COR-L47 (cell line): ENCODE data around the gene NBPF3.
"Not testable (repeated sequence)": the region's sequence is repeated elsewhere in the genome, so short reads cannot be mapped to it uniquely, and the experiment has no call there.

ENCODE experiments used
- DNase-seq: peaks from one replicate; lab custom pipeline; 2025; lab: John Stamatoyannopoulos, UW

The NBPF3 gene, protein sequence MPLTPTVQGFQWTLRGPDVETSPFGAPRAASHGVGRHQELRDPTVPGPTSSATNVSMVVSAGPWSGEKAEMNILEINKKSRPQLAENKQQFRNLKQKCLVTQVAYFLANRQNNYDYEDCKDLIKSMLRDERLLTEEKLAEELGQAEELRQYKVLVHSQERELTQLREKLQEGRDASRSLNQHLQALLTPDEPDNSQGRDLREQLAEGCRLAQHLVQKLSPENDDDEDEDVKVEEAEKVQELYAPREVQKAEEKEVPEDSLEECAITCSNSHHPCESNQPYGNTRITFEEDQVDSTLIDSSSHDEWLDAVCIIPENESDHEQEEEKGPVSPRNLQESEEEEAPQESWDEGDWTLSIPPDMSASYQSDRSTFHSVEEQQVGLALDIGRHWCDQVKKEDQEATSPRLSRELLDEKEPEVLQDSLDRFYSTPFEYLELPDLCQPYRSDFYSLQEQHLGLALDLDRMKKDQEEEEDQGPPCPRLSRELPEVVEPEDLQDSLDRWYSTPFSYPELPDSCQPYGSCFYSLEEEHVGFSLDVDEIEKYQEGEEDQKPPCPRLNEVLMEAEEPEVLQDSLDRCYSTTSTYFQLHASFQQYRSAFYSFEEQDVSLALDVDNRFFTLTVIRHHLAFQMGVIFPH

DNA sequence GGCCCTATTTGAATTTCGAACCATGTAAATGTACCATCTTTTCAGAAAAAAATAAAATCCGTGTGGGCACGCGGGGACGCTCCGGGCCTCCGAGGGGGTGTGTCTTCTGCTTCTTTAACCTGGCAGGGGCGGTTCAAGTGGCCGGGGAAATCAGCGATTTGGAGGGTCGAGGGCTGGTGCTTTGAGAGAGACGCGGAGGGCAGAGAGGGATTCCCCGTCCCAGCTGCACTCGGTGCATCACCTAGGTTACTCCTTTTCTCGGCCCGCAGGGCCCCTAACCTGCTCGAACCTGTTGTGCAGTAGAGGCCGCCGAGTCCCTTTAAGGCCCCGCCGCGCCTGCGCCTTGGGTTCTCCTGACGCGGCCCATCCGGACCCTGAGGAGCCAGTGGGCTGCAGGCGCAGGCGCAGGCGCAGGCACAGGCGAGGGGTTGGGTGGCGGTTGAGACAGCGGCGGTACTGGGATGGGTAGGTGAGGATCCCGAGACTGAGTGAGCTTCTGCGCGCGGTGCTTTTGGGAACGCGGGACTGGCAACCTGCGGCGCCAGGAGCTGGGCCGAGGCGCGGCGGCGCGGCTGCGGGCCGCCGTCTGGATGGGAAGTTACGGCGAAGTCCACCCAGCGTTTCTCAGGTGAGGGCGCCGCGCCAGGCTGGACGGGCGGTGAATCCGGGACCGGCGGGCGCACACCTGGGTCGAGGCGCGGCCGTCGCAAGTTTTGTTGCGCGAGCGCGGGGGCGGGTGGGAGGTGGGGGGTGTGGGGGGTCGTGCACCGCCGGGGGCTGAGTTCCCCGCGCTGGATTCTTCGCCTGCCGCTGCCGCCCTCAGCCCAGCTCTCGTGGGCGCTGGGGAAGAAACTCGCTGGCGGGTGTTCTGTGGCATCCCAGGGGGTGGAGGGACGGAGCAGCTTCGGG, at the start of gene NBPF3:
NBPF3 (plus strand) TSS at position 417 of the 909 bp plus-strand sequence. CDS start 4,950 bp downstream, outside the sequence.
- peak; percentile 83 for DNase-seq

DNA sequence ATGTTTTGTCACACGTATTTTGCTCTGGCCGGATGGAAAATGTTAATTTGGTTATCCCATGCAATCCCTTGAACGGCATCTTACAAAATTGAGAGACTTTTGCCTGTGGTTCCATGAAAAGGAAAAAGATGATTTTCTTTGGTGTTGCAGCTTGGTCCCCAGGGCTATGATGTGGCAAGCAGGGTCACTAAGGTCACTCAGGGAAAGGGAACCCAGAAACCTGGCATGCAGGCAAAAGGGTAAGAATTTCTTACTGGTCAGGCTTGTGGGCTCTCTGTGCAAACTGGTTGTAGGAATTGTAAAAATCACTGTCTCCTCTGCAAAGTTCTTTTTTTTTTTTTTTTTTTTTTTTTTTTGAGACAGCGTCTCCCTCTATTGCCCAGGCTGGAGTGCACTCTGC, 48.4 kb upstream of the NBPF3 start:
- DNase-seq = no peak

DNA sequence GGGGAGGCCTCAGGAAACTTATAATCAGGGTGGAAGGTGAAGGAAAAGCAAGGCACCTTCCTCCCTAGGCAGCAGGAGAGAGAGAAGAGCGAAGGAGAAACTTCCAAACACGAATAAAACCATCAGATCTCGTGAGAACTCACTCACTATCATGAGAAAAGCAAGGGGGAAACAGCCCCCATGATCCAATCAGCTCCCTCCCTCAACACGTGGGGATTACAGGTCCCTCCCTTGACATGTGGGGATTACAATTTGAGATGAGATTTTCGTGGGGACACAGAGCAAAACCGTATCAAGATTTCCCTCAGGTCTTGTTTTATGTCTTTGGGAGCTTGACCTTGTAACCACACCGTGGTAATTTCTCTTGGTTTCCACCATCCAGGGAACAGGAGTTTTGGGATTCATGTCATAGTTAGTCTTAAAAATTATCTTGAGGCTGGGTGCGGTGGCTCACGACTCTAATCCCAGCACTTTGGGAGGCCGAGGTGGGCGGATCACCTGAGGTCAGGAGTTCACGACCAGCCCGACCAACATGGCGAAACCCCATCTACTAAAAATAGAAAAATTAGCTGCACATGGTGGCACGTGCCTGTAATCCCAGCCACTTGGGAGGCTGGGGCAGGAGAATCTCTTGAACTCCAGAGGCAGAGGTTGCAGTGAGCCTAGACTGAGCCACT, 47.2 kb upstream of the NBPF3 start:
- DNase-seq = no peak

DNA sequence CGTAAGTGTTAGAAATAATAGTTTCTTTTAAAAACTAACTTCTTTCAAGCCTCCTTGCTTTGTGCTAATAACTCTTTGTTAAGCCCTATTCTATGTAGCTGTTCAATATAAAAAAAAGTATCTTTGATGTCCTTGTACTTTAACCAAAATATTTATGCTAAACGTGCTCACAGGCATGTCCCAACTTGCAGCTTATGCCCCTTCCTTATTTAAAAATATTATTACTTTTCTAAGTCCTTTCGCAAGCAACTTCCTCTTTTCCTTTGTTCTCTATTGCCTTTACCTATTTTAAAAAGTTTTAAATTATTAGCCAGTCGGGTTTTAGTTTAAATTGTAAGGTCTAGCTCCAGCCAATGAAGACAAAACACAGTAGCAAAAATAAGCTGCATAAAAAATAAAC, 43.4 kb upstream of the NBPF3 start:
- no peak for DNase-seq

DNA sequence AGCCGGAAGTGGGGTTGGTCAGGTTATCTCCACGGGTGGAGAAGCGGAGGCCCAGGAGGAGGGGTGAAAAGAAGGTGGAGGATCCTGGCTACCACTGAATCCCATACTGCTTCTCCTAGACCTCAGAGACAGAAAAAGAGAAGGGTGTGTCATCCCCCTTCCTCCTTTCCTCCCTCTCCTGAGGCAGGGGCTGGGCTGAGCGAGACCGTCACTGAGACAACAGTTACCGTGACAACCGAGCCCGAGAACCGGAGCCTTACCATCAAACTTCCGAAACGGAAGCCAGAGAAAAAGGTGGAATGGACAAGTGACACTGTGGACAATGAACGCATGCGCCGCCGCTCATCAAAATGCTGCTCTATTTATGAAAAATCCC, 42.1 kb upstream of the NBPF3 start:
- DNase-seq = peak; percentile 15

DNA sequence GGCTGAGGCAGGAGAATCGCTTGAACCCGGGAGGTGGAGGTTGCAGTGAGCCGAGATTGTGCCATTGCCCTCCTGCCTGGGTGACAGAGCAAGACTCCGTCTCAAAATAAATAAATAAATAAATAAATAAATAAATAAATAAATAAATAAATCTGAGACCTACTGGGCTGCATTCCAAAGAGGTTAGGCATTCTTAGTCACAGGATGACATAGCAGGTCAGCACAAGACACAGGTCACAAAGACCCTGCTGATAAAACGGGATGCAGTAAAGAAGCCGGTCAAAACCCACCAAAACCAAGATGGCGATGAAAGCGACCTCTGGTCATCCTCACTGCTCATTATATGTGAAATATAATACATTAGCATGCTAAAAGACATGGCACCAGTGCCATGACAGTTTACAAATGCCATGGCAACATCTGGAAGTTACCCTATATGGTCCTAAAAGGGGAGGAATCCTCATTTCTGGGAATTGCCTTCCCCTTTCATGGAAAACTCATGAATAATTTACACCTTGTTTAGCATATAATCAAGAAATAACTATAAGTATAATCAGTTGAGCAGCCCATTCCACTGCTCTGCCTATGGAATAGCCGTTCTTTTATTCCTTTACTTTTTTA, 38.1 kb upstream of the NBPF3 start:
- not testable (repeated sequence) for DNase-seq

DNA sequence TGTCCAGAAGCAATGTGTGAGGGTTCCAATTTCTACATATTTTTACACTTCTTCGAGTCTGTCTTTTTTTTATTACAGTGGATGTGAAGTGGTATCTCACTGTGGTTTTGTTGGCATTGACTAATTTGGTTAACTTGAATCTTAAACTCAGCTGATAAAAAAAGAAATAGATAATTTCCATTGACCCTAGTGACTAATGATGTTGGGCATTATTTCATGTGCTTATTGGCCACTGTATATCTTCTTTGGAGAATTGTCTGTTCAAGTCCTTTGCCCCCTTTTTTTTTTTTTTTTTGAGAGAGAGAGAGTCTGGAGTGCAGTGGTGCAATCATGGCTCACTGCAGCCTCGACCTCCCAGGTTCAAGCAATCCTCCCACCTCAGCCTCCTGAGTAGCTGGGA, 33.3 kb upstream of the NBPF3 start:
- no peak for DNase-seq

DNA sequence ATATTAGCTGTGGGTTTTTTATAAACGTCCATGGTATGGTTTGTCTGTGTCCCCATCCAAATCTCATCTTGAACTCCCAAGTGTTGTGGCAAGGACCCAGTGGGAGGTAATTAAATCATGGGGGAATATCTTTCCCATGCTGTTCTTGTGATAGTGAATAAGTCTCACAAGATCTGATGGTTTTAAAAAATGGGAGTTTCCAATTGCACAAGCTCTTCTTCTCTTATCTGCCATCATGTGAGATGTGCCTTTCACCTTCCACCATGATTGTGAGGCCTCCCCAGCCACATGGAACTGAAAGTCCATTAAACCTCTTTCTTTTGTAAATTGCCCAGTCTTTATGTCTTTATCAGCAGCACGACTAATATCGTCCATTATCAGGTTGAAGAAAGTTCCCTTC, 30.0 kb upstream of the NBPF3 start:
- DNase-seq = not testable (repeated sequence)

DNA sequence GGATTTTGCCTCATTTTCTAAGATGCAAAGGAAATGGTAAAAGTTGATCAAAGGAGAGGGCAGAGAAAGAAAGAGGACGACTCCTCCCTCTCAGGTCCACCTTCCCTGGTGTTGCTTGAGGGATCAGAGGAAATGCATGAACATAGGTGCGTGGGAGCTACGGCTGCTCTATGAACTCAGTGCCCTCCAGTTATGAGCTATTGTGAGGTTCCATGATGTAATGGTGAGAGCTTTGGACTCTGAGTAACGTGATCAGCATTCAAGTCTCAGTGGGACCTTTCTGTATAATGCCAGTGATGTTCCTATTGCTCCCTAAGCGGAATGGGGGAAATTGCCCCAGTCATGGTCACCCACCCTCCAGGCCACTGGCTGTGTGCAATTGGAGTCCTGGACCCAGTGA, 25.9 kb upstream of the NBPF3 start:
- DNase-seq = no peak

DNA sequence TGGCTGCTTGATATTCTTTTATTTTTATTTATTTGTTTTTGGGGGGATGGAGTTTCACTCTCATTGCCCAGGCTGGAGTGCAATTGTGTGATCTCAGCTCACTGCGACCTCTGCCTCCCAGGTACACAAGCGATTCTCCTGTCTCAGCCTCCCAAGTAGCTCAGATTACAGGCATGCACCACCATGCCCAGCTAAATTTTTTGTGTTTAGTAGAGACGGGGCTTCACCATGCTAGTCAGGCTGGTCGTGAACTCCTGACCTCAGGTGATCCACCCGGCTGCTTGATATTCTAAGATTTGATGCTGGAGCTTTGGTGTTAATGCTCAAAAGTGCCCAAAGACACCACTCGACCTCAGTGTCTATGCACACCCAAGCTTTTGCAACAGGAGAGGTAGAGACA, 19.6 kb upstream of the NBPF3 start:
- DNase-seq = not testable (repeated sequence)

DNA sequence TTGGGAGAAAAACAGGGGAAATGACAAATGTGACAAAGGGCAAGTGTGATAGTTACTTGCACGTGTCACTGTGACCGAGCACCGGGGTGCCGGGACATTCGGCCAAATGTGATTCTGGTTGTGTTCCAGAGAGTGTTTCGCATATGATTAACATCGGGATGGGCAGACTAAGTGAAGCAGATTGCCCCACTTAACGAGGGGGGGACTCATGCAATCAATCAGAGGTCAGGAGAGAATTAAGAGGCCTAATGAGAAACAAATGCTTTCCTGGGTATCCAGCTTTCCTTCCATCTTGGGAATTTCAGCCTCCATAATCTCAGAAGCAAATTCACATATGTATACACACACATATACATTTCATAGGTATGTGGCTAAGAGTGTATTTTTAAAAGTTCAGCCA, 18.6 kb upstream of the NBPF3 start:
- not testable (repeated sequence) for DNase-seq

DNA sequence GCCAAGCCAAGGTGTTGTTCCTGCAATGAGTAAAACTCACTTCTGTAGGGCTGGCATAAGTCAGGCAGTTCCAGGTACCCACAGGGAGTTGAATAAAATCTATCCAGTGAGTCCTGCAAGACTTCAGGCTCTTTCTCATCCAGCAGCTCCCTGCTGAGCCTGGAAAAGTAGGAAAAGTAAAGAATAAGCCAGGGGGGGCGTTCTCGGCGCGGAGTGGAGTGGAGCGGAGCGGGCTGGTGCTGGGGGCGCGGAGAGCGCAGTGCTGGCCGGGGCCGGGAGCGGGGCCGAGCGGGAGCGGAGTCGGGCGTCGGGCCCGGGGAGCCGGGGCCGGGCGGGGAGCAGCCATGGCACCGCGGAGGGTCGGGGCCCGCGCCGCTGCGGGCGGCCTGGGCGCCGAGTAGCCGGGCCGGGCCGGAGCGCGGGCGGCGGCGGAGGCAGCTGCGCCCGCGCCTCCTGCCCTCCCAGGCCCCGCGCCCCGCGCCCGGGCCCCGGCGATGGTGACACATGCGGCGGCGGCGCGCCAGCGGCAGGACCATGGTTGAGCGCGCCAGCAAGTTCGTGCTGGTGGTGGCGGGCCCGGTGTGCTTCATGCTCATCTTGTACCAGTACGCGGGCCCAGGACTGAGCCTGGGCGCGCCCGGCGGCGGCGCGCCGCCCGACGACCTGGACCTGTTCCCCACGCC, 12.0 kb upstream of the NBPF3 start:
- not testable (repeated sequence) for DNase-seq

DNA sequence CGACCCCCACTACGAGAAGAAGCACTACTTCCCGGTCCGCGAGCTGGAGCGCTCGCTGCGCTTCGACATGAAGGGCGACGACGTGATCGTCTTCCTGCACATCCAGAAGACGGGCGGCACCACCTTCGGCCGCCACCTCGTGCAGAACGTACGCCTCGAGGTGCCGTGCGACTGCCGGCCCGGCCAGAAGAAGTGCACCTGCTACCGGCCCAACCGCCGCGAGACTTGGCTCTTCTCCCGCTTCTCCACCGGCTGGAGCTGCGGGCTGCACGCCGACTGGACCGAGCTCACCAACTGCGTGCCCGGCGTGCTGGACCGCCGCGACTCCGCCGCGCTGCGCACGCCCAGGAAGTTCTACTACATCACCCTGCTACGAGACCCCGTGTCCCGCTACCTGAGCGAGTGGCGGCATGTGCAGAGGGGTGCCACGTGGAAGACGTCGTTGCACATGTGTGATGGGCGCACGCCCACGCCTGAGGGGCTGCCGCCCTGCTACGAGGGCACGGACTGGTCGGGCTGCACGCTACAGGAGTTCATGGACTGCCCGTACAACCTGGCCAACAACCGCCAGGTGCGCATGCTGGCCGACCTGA, 11.4 kb upstream of the NBPF3 start:
- DNase-seq = not testable (repeated sequence)

DNA sequence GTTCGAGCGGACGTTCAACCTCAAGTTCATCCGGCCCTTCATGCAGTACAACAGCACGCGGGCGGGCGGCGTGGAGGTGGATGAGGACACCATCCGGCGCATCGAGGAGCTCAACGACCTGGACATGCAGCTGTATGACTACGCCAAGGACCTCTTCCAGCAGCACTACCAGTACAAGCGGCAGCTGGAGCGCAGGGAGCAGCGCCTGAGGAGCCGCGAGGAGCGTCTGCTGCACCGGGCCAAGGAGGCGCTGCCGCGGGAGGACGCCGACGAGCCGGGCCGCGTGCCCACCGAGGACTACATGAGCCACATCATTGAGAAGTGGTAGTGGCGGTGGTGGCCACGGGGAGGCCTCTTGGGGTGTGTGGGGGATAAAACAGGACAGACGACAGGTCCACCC, 10.7 kb upstream of the NBPF3 start:
- DNase-seq = not testable (repeated sequence)

DNA sequence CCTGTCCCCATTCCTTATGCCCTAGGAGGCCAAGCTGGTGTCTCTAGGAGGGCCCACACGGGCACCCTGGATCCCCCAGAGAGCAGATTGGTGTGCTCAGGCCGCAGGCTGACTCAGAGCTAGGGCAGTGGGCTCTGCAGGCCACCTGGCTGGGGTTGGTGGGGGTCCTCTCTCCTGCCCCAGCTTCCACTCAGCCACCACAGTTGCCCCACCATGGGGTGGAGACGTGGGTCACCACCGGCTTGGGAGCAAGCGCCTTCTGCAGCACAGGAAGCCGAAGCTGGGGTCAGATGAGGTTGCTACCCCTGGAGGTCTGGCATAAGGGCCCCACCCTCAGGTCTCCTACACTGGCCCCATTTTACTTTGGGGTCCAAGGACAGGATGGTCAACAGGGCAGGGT, 9.1 kb upstream of the NBPF3 start:
- not testable (repeated sequence) for DNase-seq

DNA sequence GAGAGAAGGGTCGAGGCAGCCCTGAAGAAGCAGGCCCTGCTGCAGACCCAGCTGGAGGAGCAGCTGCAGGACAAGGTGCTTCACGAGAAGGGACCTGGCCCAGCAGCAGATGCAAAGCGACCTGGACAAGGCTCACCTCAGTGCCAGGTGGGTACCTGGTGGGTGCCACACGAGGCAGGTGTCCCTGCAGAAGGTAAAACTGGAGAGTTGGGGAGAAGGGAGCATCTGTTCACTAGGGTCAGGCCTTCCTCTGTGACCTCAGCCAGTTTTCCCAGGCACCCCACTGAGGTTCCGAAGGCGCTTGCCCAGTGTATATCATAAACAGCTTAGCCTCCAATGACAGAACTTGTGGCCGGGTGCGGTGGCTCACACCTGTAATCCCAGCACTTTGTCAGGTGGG, 5.5 kb upstream of the NBPF3 start:
- DNase-seq = no peak

DNA sequence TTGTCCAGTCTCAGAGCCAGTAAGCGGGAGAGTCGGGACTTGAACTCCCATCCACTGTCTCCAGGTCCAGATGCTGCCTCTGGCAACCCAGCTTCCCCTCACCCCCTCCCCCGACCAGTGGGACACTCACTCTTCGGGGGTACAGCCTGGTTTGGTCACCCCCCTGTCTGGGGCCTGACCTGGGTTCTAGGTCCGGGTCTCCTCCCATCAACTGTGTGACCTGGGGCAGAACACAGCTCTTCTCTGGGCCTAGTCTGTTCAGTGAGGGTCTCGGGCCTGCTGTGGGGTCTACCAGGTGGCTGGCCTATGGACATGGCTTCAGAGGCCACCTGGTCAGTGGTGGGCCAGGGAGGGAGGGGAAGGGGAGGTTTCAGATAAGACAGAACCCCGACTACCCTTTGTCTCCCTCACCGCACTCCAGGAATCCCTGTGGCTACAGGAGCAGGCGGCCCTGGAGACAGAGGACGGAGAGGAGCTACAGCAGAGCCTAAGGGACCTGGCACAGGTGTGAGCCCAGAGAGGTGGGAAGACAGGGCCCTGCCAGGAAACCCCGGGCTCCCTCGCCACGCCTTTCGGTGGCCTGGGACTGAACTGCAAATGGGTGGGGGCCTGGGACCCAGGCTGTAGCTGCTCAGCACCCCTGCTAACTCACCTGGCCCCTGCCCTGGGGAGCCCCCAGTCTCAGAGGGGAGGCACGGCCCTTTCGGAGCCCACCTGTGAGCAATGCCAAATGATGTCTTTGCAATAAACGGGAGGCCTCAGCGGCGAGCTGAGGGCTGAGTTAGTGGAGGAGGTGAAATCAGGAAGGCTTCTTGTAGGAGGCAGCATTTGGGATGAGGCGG, 4.1 kb upstream of the NBPF3 start:
- no peak for DNase-seq

DNA sequence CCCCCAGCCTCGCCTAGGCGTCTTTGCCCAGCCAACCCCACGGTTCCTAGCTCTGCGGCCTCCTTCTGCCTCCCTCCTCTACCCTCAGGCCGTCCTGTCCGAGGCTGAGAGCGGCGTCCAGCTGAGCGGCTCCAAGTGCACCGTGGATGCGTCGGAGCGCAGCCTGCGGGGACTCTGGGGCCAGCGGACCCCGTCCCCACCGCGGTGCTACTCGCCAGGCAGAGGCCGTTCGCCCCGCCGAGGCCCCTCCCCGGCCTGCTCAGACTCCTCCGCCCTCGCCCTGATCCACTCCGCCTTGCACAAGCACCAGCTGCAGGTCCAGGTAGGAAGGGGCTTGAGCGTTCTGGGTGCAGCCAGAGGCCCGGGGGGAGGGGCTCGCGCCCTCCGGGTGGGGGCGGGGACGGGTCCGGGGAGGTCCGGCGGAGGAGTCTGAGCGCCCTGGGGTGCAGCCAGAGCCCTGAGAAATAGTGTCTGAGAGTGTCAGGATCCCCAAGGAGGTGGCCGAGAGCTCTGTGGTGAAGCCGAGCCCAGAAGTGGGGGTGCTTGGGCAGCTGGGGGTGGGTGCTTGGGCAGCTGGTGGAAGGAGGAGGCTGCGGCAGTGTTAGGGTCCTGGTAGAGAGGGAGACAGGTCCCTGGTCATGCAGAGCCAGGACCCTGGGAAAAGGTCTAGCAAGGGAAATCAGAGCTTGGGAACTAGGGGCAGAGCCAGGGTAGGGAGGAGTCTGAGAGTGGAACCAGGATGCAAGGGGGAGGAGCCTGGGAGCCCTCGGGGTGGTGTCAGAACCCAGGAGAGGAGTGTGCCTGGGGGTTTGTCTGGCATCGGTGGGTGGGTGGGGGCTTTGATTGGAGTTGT, 3.2 kb upstream of the NBPF3 start:
- no peak for DNase-seq

DNA sequence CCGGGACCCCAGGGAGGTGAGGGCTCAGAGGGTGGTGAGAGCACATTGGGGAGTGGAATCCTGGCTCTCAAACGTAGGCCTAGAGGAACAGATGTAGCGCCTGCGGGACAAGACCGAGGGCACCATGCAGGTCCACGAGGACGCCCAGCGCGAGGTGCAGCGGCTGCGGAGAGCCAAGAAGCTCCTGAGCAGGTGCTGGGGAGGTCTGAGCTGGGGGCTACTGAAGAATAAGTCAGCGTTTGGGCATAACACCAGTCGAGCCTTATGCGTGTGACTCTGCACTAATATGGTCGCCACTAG, 2.6 kb upstream of the NBPF3 start:
- DNase-seq = no peak
